KOPT-K1 (cell line): ENCODE results near the gene BICRA.

Experiments
- H3K27ac ChIP-seq: fragments of 200-600 bp; sonication (generic); 2 replicates; pipeline ENCODE4 v1.5.1; 2016; ENCODE audit warnings: antibody characterized with exemption, mild to moderate bottlenecking, low read depth, low read length; ENCODE audit not compliant: poor library complexity, severe bottlenecking
- H3K36me3 ChIP-seq: fragments of 200-600 bp; sonication (generic); 2 replicates; pipeline ENCODE4 v1.5.1; 2017; ENCODE audit warnings: antibody characterized with exemption, mild to moderate bottlenecking, low read length, moderate library complexity; ENCODE audit not compliant: insufficient read depth
- H3K9me3 ChIP-seq: fragments of 200-600 bp; sonication (generic); 2 replicates; pipeline ENCODE4 v1.5.1; 2017; ENCODE audit warnings: antibody characterized with exemption, low read length, mild to moderate bottlenecking; ENCODE audit not compliant: insufficient read depth, poor library complexity, severe bottlenecking

Gene BICRA

DNA sequence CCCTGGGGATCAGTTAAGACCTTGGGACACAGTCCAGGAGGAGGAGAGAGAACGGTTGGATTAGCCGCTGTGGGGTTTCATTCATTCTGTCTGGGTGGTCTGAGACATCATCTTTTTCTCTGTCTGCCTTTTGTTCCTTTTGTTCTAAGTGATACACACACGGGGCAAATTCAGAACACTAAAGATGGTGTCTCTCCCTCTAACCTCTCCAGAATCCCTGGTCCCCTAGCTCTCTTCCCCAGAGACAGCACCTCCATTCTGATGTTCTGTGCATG is 5.0 kb downstream of the BICRA start:
- no peak overlapping the region for H3K27ac ChIP-seq
- H3K9me3 ChIP-seq = no peaks in the 10 kb centered on the region
- H3K36me3 ChIP-seq = no peaks in the 10 kb centered on the region

- no peaks in the 10 kb centered on the region for H3K36me3 ChIP-seq
- H3K9me3 ChIP-seq = no peaks in the 10 kb centered on the region
- H3K27ac ChIP-seq = no peak overlapping the region
These were observed 5.6 kb downstream of the BICRA start for GRCh38 chr19:47614559-47614958.

DNA sequence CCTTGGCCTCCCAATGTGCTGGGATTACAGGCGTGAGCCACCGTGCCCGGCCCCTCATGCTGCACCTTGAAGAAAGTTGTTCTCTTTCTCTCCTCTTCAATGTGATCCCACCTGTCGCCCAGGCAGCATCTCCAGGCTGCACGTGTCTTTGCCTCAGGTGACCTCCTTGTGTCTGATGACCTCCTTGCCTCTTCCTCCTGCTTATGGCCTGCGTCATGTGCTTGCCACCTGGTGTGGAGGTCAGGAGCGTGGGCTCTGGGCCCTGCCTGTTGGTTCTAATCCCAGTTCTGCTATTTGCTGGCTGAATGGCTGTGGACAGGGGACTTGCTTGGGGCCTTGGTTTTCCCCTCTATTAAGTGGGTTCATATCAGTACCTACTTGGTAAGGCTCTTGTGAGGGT is 6.3 kb downstream of the BICRA start:
- H3K27ac ChIP-seq = no peak overlapping the region
- H3K36me3 ChIP-seq = no peaks in the 10 kb centered on the region
- H3K9me3 ChIP-seq = no peaks in the 10 kb centered on the region

DNA sequence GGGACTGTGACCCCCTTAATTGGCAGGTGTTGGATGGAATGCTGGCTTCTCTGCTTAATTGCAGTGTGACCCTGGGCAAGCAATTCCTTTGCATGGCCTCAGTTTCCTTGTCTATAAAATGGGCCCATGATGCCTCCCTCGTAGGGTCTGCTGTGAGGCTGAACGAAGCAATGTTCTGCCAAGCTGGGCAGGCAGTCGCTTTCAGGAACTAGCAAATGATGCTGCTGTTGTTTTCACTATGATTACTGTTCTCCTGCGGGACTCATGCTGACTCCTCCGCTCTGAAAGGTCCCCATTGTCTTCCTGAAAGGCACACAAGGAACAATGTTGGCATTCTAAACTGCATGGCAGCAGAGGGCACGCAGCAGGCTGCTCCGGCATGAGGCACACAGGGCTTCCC is 6.8 kb downstream of the BICRA start:
- Histone ChIP-seq H3K9me3 (no peaks in the 10 kb centered on the region), H3K27ac (no peak overlapping the region)

DNA sequence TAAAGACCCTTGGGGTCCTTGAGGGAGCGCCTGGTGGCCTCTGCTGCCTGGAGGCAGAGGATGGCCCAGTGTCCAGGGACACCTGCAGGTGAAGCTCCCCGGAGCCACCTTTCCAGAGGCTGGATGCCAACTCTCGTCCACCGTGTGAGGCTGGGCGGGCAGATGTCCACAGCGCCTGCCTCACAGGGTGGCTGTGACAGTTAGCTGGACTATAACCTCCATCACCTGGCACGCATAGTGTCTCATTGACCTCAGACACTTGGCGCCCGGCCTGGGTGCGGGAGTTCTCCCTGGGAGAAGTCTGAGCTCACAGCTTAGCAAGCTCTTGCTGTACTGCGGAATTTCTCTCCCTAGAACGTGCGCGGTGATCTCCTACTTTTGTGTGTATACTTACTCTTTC is 9.8 kb downstream of the BICRA start:
- Histone ChIP-seq H3K9me3 (no peaks in the 10 kb centered on the region), H3K27ac (no peak overlapping the region), H3K36me3 (no peaks in the 10 kb centered on the region)

More for the DNA sequence above, 6.8 kb downstream of the BICRA start:
- H3K36me3 ChIP-seq = no peaks in the 10 kb centered on the region

DNA sequence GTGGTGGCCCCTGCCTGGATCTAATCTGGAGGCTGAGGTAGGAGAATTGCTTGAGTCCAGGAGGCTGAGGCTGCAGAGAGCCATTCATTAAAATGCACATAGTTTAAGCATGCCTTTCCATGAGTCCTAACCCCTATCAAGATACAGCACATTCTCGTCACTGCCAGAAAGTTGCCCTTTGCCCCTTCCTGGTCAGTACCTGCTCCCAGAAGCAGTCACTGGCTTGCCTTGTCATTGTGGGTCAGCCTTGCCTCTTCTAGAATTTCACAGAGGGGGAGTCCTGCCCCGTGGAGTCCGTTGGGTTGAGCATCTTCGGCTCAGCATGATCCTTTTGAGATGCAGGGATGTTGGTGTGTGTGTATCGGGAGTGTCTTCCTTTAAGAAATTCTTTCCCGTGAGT is 10.8 kb downstream of the BICRA start:
- Histone ChIP-seq H3K9me3 (no peaks in the 10 kb centered on the region), H3K36me3 (no peaks in the 10 kb centered on the region), H3K27ac (no peak overlapping the region)

DNA sequence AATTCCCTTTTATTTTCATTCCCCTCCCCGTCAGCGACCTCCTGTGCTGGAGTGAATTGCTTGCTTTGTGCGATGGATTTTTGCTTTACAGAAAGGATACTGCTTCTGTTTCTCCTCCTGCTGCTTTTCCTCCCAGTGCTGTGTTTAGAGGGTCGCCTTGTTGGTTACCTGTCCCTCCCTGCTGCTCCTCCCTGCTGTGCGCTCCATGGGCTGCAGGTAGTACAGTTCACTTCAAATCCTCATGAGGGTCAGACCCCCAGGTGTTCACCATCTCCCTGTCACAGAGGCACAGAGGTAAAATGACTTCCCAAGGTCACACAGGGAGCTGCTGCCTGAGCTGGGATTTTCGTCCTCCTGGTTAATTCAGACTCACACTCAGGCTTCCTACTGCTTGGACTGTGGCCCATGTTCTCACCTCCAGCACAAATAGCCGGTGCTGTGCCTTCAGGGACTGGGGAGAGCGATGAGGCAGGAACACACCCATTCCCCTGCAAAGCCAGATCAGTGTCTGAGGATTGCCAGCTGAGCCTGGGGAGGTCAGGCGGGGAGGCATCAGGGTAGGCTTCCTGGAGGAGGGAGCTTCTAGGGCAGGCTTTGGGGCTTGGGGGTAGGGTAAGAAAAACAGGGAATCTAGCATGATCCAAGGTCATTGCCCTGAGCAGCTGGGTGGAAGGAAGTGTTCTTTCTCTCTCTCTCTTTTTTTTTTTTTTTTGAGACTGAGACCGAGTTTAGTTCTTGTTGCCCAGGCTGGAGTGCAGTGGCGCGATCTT is 14.4 kb downstream of the BICRA start:
- Histone ChIP-seq H3K9me3 (no peaks in the 10 kb centered on the region), H3K36me3 (no peaks in the 10 kb centered on the region), H3K27ac (no peak overlapping the region)

- Histone ChIP-seq H3K9me3 (no peaks in the 10 kb centered on the region), H3K27ac (no peak overlapping the region), H3K36me3 (no peaks in the 10 kb centered on the region)
These were observed 15.0 kb downstream of the BICRA start for GRCh38 chr19:47623921-47624391.

- H3K9me3 ChIP-seq = no peaks in the 10 kb centered on the region
- no peak overlapping the region for H3K27ac ChIP-seq
- H3K36me3 ChIP-seq = no peaks in the 10 kb centered on the region
These were observed 16.7 kb downstream of the BICRA start for GRCh38 chr19:47625650-47626049.

DNA sequence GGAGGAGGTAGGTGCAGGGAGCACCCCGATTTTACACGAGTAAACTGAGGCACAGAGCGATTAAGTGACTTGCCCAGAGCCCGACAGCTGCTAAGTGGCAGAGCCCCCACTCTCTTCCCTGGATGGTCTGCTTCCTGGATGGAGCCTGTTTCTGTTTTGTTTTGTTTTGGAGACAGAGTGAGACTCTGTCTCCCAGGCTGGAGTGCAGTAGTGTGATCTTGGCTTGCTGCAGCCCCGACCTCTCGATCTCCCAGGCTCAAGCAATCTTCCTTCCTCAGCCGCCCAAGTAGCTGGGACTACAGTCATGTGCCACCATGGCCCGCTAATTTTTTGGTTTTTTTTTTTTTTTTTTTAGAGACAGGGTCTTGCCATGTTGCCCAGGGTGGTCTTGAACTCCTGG is 17.3 kb downstream of the BICRA start:
- Histone ChIP-seq H3K36me3 (no peaks in the 10 kb centered on the region), H3K27ac (no peak overlapping the region), H3K9me3 (no peaks in the 10 kb centered on the region)

- Histone ChIP-seq H3K36me3 (no peaks in the 10 kb centered on the region), H3K27ac (no peak overlapping the region), H3K9me3 (no peaks in the 10 kb centered on the region)
These were observed 19.3 kb downstream of the BICRA start for GRCh38 chr19:47628078-47628771.

- no peak overlapping the region for H3K27ac ChIP-seq
- no peaks in the 10 kb centered on the region for H3K9me3 ChIP-seq
- H3K36me3 ChIP-seq = no peaks in the 10 kb centered on the region
These were observed 21.7 kb downstream of the BICRA start for GRCh38 chr19:47630594-47630993.

DNA sequence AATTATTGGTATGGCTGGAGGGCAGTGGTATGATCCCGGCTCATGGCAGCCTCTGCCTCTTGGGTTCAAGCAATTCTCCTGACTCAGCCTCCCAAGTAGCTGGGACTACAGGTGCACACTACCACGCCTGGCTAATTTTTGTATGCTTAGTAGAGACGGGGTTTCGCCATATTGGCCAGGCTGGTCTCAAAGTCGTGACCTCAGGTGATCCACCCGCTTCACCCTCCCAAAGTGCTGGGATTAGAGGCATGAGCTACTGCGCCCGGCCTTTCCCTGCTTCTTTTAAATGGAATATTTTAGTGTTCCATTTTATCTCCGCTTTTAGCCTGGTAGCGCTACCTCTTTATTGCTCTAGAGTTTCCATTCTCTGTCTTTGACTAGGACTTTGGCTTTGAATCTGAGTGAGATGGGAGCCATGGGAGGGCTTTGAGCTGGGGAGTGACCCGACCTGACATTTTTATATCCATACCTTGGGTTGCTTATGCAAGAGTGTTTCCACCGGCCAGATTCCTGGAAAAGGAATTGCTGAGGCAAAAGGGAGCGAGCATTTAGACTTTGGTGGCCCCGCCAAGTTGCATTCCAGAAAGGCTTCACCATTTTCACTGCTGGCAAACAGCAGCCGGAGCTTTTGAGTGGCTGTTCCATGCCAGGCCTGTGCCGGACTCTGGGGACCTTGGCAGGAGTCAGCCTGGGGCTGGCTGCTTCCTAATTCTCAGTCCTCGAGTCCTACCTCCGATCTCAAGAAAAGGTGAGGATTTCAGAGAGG is 22.9 kb downstream of the BICRA start:
- Histone ChIP-seq H3K27ac (no peak overlapping the region), H3K36me3 (no peaks in the 10 kb centered on the region), H3K9me3 (no peaks in the 10 kb centered on the region)

GRCh38 chr19:47633517-47633916 is 24.6 kb downstream of the BICRA start:
- Histone ChIP-seq H3K36me3 (no peaks in the 10 kb centered on the region), H3K9me3 (no peaks in the 10 kb centered on the region), H3K27ac (no peak overlapping the region)

DNA sequence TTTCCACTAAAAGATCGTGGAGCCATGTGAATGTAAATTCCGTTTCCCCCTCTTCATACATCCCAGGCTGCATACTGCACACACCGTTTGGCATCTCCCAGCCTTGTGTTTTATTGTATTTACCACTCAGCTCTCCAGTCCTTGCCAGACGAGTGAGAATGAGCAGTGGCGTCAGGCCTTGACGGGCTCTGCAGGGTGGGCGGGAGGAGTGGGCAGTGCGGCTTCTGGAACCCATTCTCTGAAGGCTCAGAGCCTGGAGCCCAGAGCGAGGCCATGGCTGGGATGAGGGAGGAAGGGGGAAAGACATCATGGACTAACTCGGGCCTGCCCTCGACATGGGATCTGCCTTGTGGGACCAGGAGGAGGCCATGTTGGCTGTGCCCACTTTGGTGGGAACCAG is 25.1 kb downstream of the BICRA start:
- H3K27ac ChIP-seq = no peak overlapping the region
- no peaks in the 10 kb centered on the region for H3K9me3 ChIP-seq
- no peaks in the 10 kb centered on the region for H3K36me3 ChIP-seq
